PC-3 (cell line): ENCODE results near the gene NKD1. TPM values are rescaled to one million over a fixed set of nuclear protein-coding genes. Genes with fewer than 3 reads are reported as not detected.

Experiments used
- ATAC-seq: fragments of 200-7000 bp; cut with Tn5 transposase; 2 replicates; pipeline ENCODE4 v1.9.1; 2020; ENCODE audit warnings: mild to moderate bottlenecking, moderate library complexity
- BruUV-seq: library from RNA; stranded (reverse); fragments of 400-500 nt; replicated peaks from 2 replicates; lab custom pipeline; 2021; lab: Mats Ljungman, UMichigan
- CTCF ChIA-PET: fragments of 300-600 bp; sonication (Branson Sonifier 250); formaldehyde crosslinking; loops from one replicate; lab custom pipeline; 2022; ENCODE audit warnings: antibody characterized with exemption; lab: Charles Lee
- POLR2A ChIA-PET: fragments of 300-600 bp; sonication (Branson Sonifier 250); formaldehyde crosslinking; loops from one replicate; lab custom pipeline; 2022; ENCODE audit warnings: antibody characterized with exemption; ENCODE audit not compliant: unreplicated experiment; lab: Charles Lee
- DNase-seq: peaks from one replicate; pipeline ENCODE4 v3.0.0-alpha.2; 2015
- H2AFZ ChIP-seq: fragments of 300-600 bp; sonication (generic); 2 replicates; pipeline ENCODE4 v1.6.0; 2016; ENCODE audit warnings: antibody characterized with exemption, low read length
- H3F3A ChIP-seq: fragments of 300-600 bp; sonication (generic); one replicate; pipeline ENCODE4 v1.6.0; 2017; ENCODE audit warnings: antibody characterized with exemption, low read length, control low read depth, mild to moderate bottlenecking; ENCODE audit not compliant: unreplicated experiment
- H3K27ac ChIP-seq: fragments of 300-600 bp; sonication (generic); 2 replicates; pipeline ENCODE4 v1.5.1; 2016; ENCODE audit warnings: mild to moderate bottlenecking, low read length
- H3K27me3 ChIP-seq: fragments of 300-600 bp; sonication (generic); 2 replicates; pipeline ENCODE4 v1.6.1; 2016; ENCODE audit warnings: low read length, mixed read lengths
- H3K36me3 ChIP-seq: fragments of 300-600 bp; sonication (generic); 2 replicates; pipeline ENCODE4 v1.6.1; 2016; ENCODE audit warnings: low read depth, mixed run types, low read length, mixed read lengths
- H3K4me1 ChIP-seq: fragments of 300-600 bp; sonication (generic); 2 replicates; pipeline ENCODE4 v1.5.1; 2016; ENCODE audit warnings: low read length; ENCODE audit not compliant: insufficient read depth
- H3K4me2 ChIP-seq: fragments of 300-600 bp; sonication (generic); 2 replicates; pipeline ENCODE4 v1.6.0; 2016; ENCODE audit warnings: low read length
- H3K4me3 ChIP-seq: fragments of 300-600 bp; sonication (generic); 2 replicates; pipeline ENCODE4 v1.5.1; 2016; ENCODE audit warnings: mild to moderate bottlenecking, low read length, mixed read lengths
- H3K79me2 ChIP-seq: fragments of 300-600 bp; sonication (generic); 2 replicates; pipeline ENCODE4 v1.6.1; 2017; ENCODE audit warnings: low read length, mixed read lengths
- H3K9ac ChIP-seq: fragments of 300-600 bp; sonication (generic); 2 replicates; pipeline ENCODE4 v1.6.0; 2016; ENCODE audit warnings: mild to moderate bottlenecking, low read length
- H3K9me2 ChIP-seq: fragments of 300-600 bp; sonication (generic); replicated peaks from 2 replicates; pipeline ENCODE4 v1.6.1; 2016; ENCODE audit warnings: mixed run types, low read length, mixed read lengths
- H3K9me3 ChIP-seq: fragments of 300-600 bp; sonication (generic); 2 replicates; pipeline ENCODE4 v1.6.1; 2016; ENCODE audit warnings: low read length, mixed read lengths
- H4K20me1 ChIP-seq: fragments of 300-600 bp; sonication (generic); 2 replicates; pipeline ENCODE4 v1.6.1; 2016; ENCODE audit warnings: low read length, mixed read lengths
- CTCF ChIP-seq: fragments of 300-600 bp; sonication (generic); conservative IDR thresholded peaks from 2 replicates; pipeline ENCODE4 v1.5.1; 2017; ENCODE audit warnings: antibody characterized with exemption, low read depth, mild to moderate bottlenecking, low read length
- EZH2 ChIP-seq: fragments of 300-600 bp; sonication (generic); IDR thresholded peaks from one replicate; pipeline ENCODE4 v1.6.1; 2017; ENCODE audit warnings: antibody characterized with exemption, mild to moderate bottlenecking, low read length; ENCODE audit not compliant: unreplicated experiment
- EZH2phosphoT487 ChIP-seq: fragments of 300-600 bp; sonication (generic); IDR thresholded peaks from 2 replicates; pipeline ENCODE4 v1.6.1; 2018; ENCODE audit warnings: mild to moderate bottlenecking, antibody characterized with exemption, low read length, borderline replicate concordance
- intact Hi-C: fragments of 100-400 bp; cut with micrococcal nuclease; formaldehyde crosslinking; loops from 2 replicates; pipeline ENCODE4 v1.9.0; 2023
- total RNA-seq: library from RNA; depleted of rRNA; stranded (reverse); fragments of >200 nt; gene quantifications from 2 replicates; pipeline ENCODE4 v1.2.3, GENCODE V29; 2014

NKD1 gene
- total RNA-seq, 1 experiment from 2014 or later: 0.07 TPM

- BruUV-seq: no TSS peak
- Histone ChIP-seq H3K4me1 (peaks cover 5% of the 10 kb centered on the region; the same call in 1 of the 2 replicates), H3K9me3 (no peaks in the 10 kb centered on the region), H3K79me2 (no peaks in the 10 kb centered on the region), H3K4me2 (no peak overlapping the region), H3K4me3 (no peak overlapping the region), H4K20me1 (no peaks in the 10 kb centered on the region), H2AFZ (no peak overlapping the region), H3K27me3 (no peaks in the 10 kb centered on the region), H3K36me3 (no peaks in the 10 kb centered on the region), H3K27ac (no peak overlapping the region), H3F3A (no peaks in the 10 kb centered on the region), H3K9me2 (no peaks in the 10 kb centered on the region), H3K9ac (no peak overlapping the region)
- ChIA-PET POLR2A (no interaction called here), CTCF (no interaction called here)
- no peak for TF ChIP-seq CTCF
- TF ChIP-seq EZH2phosphoT487: no peak
- no peak for TF ChIP-seq EZH2
- intact Hi-C loops: no loop called here
- no peak for ATAC-seq
- DNase-seq: no peak
Observed at GRCh38 chr16:50603206-50604064, 55.2 kb downstream of the NKD1 start.

GRCh38 chr16:50604065-50604418 lies 55.8 kb downstream of the NKD1 start:
- H3K4me3 ChIP-seq: no peak overlapping the region
- TF ChIP-seq EZH2: no peak
- TF ChIP-seq EZH2phosphoT487: no peak
- TF ChIP-seq CTCF: no peak
- H4K20me1 ChIP-seq: no peaks in the 10 kb centered on the region
- POLR2A ChIA-PET: no interaction called here
- ATAC-seq (no peak), DNase-seq (no peak)
- H3K4me1 ChIP-seq: peaks cover 5% of the 10 kb centered on the region; the same call in 1 of the 2 replicates
- no peaks in the 10 kb centered on the region for H3K9me2 ChIP-seq
- no peaks in the 10 kb centered on the region for H3F3A ChIP-seq
- no peak overlapping the region for H2AFZ ChIP-seq
- H3K27me3 ChIP-seq: no peaks in the 10 kb centered on the region
- H3K9ac ChIP-seq: no peak overlapping the region
- no peaks in the 10 kb centered on the region for H3K36me3 ChIP-seq
- H3K4me2 ChIP-seq: no peak overlapping the region
- no TSS peak for BruUV-seq
- H3K79me2 ChIP-seq: no peaks in the 10 kb centered on the region
- intact Hi-C loops: no loop called here
- no peak overlapping the region for H3K27ac ChIP-seq
- CTCF ChIA-PET: no interaction called here
- no peaks in the 10 kb centered on the region for H3K9me3 ChIP-seq

GRCh38 chr16:50604610-50605009 lies 56.4 kb downstream of the NKD1 start:
- H3K9me3 ChIP-seq: no peaks in the 10 kb centered on the region
- no peak overlapping the region for H3K9ac ChIP-seq
- no peaks in the 10 kb centered on the region for H3K27me3 ChIP-seq
- no peak overlapping the region for H3K4me2 ChIP-seq
- no peaks in the 10 kb centered on the region for H3F3A ChIP-seq
- CTCF ChIA-PET: no interaction called here
- no peak overlapping the region for H3K27ac ChIP-seq
- H3K79me2 ChIP-seq: no peaks in the 10 kb centered on the region
- no peaks in the 10 kb centered on the region for H3K36me3 ChIP-seq
- no peak overlapping the region for H2AFZ ChIP-seq
- intact Hi-C loops: no loop called here
- no peaks in the 10 kb centered on the region for H3K9me2 ChIP-seq
- DNase-seq (no peak), ATAC-seq (no peak)
- TF ChIP-seq CTCF (no peak), EZH2 (no peak), EZH2phosphoT487 (no peak)
- no peak overlapping the region for H3K4me3 ChIP-seq
- POLR2A ChIA-PET: no interaction called here
- H4K20me1 ChIP-seq: no peaks in the 10 kb centered on the region
- peaks cover 5% of the 10 kb centered on the region; the same call in 1 of the 2 replicates for H3K4me1 ChIP-seq
- BruUV-seq: no TSS peak
